Nephron (organoid): ENCODE results near the gene ATP10B.

Experiments used
- H3K27ac Mint-ChIP-seq, 3 experiments: 2 replicates each; pipeline ENCODE4 v1.8.0; 2020; ENCODE audit warnings: mixed read lengths in 3 of 3, mild to moderate bottlenecking in 2 of 3, moderate library complexity in 1 of 3
- H3K27me3 Mint-ChIP-seq: 2 replicates; pipeline ENCODE4 v1.8.0; 2021; ENCODE audit warnings: low read depth, mild to moderate bottlenecking, moderate library complexity, mixed read lengths
- H3K36me3 Mint-ChIP-seq: 2 replicates; pipeline ENCODE4 v1.8.0; 2020; ENCODE audit warnings: low read depth, mixed read lengths
- H3K4me1 Mint-ChIP-seq: 2 replicates; pipeline ENCODE4 v1.8.0; 2020; ENCODE audit warnings: mixed read lengths
- H3K4me3 Mint-ChIP-seq, 3 experiments: 2 replicates each; pipeline ENCODE4 v1.8.0; 2020; ENCODE audit warnings: mild to moderate bottlenecking in 3 of 3, mixed read lengths in 3 of 3, moderate library complexity in 2 of 3
- H3K9me3 Mint-ChIP-seq: 2 replicates; pipeline ENCODE4 v1.8.0; 2020; ENCODE audit warnings: mixed read lengths
- CTCF ChIP-seq, 3 experiments: fragments of 200-600 bp; sonication (generic); IDR thresholded peaks; one replicate each; pipeline ENCODE4 v1.5.0; 2021; ENCODE audit warnings: antibody characterized with exemption in 3 of 3; ENCODE audit not compliant: unreplicated experiment in 3 of 3

ATP10B gene

GRCh38 chr5:160844177-160844576, 7.8 kb downstream of the ATP10B start:
- Mint-ChIP-seq H3K27ac (no peak overlapping the region), H3K4me1 (no peaks in the 10 kb centered on the region), H3K27me3 (no peaks in the 10 kb centered on the region), H3K36me3 (no peaks in the 10 kb centered on the region), H3K9me3 (no peaks in the 10 kb centered on the region), H3K4me3 (no peak overlapping the region)
- TF ChIP-seq CTCF (IDR thresholded peaks at IDR 0.05; ENCODE audit: unreplicated experiment in 3 of 3), result no peak

- Mint-ChIP-seq H3K36me3 (no peaks in the 10 kb centered on the region), H3K27me3 (no peaks in the 10 kb centered on the region), H3K27ac (no peak overlapping the region), H3K4me3 (no peak overlapping the region), H3K4me1 (no peaks in the 10 kb centered on the region), H3K9me3 (no peaks in the 10 kb centered on the region)
- no peak for TF ChIP-seq CTCF (IDR thresholded peaks at IDR 0.05; ENCODE audit: unreplicated experiment in 3 of 3)
These were observed 8.8 kb downstream of the ATP10B start for GRCh38 chr5:160843240-160843639.

GRCh38 chr5:160837749-160838593, 14.0 kb downstream of the ATP10B start:
- no peak for TF ChIP-seq CTCF (IDR thresholded peaks at IDR 0.05; ENCODE audit: unreplicated experiment in 3 of 3)
- no peak overlapping the region for H3K4me3 Mint-ChIP-seq
- H3K27me3 Mint-ChIP-seq, result no peaks in the 10 kb centered on the region
- no peaks in the 10 kb centered on the region for H3K4me1 Mint-ChIP-seq
- no peaks in the 10 kb centered on the region for H3K36me3 Mint-ChIP-seq
- no peak overlapping the region for H3K27ac Mint-ChIP-seq
- peaks cover 1% of the 10 kb centered on the region for H3K9me3 Mint-ChIP-seq

- Mint-ChIP-seq H3K4me1 (no peaks in the 10 kb centered on the region), H3K36me3 (no peaks in the 10 kb centered on the region), H3K27me3 (no peaks in the 10 kb centered on the region), H3K27ac (no peak overlapping the region), H3K9me3 (peaks cover 3% of the 10 kb centered on the region), H3K4me3 (no peak overlapping the region)
- no peak for TF ChIP-seq CTCF (IDR thresholded peaks at IDR 0.05; ENCODE audit: unreplicated experiment in 3 of 3)
These were observed 14.8 kb downstream of the ATP10B start for GRCh38 chr5:160837211-160837610.

GRCh38 chr5:160835818-160836528, 16.0 kb downstream of the ATP10B start:
- H3K36me3 Mint-ChIP-seq, result no peaks in the 10 kb centered on the region
- H3K27me3 Mint-ChIP-seq, result no peaks in the 10 kb centered on the region
- H3K9me3 Mint-ChIP-seq, result peaks cover 3% of the 10 kb centered on the region
- no peak for TF ChIP-seq CTCF (IDR thresholded peaks at IDR 0.05; ENCODE audit: unreplicated experiment in 3 of 3)
- no peak overlapping the region for H3K27ac Mint-ChIP-seq
- H3K4me1 Mint-ChIP-seq, result no peaks in the 10 kb centered on the region
- H3K4me3 Mint-ChIP-seq, result no peak overlapping the region
